ENCODE results near the gene PPOX.
A peak's percentile ranks its signal among the peaks of the same experiment; 100 is the strongest.

The PPOX gene

DNA sequence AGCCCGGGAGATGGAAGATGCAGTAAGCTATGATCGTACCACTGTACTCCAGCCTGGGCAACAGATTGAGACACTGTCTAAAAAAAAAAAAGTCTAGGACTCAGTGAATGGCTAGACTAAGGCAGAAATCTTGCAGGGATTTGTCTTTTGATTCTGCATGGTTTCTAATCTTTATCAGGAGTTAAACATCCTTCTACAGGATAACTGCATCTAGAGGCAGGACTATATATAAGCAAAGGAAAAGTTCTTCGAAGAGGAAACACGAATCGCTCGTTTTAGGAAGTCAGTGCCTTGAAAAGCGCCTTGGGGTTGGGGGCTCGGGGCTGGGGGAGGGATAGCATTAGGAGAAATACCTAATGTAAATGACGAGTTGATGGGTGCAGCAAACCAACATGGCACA, 13.1 kb upstream of the PPOX start:
- no peak for DNase-seq (ENCODE audit: low read depth in 3 of 3)

DNA sequence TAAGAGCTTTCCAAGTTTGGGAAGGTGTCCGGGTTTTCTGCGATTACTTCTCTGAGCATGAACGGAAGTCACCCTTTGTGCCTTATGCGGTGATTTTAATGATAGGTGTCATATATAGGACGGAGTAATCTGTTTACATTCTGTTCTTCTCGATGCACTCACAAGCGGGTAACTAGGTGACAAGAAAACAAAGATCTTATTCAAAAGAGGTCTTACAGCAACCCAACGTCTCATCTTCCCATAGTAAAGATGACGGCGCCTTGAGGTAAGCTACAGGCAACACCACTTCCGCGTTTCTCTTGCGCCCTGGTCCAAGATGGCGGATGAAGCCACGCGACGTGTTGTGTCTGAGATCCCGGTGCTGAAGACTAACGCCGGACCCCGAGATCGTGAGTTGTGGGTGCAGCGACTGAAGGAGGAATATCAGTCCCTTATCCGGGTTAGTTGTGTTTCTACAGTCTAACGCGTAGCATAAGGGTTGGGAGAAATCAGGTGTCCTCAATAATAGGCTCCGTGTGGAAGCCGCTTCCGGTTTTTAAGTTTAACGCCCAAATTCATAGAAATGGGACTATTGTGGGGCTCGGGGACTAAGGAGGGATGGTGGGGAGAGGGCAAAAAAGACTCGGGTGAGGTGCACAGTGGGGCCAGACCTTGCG, 12.4 kb upstream of the PPOX start, which contains the start of gene UFC1:
Gene UFC1 (plus strand): TSS at position 297 of the 656 bp plus-strand sequence. CDS start 20 bp downstream, at position 317.
- peak; percentile 61 to 74 (median 66) for DNase-seq (ENCODE audit: low read depth in 3 of 3)

DNA sequence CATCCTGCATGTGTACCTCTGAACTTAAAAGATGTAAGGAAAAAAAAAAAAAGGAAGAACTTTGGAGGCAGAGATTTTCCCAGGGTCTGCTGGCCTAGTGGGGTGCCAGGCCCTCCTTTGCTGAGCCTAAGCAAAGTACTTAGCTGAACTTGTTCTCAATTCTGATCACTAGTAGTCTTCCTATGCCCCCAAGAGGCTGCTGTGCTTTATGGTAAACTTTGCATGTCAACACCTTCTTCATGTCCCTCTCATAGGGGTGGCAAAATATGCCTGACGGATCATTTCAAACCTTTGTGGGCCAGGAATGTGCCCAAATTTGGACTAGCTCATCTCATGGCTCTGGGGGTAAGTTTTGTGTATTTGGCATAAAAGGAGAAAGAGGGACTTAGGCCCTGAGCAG, 8.4 kb upstream of the PPOX start:
- no peak for DNase-seq (ENCODE audit: low read depth in 3 of 3)

DNA sequence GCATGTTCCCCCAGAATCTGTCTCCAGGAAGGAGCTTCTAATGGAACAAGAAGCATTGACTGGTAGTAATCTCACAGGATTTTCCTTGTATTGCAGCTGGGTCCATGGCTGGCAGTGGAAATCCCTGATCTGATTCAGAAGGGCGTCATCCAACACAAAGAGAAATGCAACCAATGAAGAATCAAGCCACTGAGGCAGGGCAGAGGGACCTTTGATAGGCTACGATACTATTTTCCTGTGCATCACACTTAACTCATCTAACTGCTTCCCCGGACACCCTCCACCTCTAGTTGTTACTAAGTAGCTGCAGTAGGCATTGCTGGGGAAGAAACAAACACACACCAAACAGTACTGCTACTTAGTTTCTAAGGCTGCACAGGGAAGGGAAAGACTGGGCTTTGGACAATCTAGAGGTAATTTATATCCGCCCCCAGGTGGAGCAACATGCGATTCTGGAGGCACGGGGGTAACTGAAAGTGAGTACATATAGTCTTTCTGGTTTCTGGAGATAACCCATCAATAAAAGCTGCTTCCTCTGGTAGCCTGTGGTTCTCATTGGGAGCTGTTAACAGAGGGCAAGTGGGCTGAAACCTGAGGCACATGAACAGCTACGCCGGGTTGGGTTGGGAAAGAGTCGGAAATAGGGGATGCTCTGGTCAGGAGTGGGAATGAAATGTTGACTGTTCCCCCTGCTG, 7.8 kb upstream of the PPOX start:
- DNase-seq (ENCODE audit: low read depth in 3 of 3), result no peak

DNA sequence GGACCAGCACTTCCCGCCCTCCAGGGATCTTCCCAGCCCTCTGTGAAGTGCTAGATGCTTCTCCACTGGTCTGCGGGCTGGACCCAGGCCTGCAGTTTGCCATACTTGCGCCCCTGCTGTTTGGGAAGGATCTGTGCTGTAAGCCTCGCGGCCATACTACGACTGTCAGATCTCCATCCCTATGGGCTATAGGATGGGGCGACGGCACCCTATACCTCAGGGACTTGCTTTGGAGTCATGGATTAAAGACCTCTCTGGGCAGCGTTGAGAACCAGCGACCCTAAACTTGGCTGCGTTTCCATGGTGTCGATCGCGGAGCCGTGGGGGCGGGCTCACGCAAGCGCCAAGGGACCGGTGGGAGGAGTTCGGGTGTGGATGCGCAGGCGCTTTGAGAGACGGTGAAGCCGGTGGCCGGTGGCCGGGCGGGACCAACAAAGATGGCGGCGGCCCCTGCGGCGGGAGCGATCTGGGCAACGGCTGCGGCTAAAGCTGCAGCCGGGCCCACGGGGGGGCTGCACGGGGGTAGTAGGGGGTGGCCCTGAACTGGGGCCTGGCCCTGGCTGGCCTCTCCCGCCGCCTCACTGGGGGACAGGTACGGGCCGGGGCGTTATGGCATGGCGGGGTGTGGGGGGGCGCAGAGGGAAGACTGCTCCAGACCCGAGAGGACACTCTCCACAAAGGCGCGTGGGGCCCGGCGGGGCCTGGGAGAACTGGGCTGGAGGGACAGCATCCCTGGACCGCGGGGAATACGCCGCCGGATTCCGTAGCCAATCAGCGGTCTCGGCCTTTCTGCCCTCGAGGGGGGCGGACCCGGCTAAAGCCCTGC, 6.9 kb upstream of the PPOX start, which contains the start of gene USP21:
Gene USP21 (plus strand): TSS at position 414 of the 826 bp plus-strand sequence. CDS start 1,141 bp downstream, outside the sequence.
- DNase-seq (ENCODE audit: low read depth in 3 of 3), result peak; percentile 79 to 88 (median 80)

DNA sequence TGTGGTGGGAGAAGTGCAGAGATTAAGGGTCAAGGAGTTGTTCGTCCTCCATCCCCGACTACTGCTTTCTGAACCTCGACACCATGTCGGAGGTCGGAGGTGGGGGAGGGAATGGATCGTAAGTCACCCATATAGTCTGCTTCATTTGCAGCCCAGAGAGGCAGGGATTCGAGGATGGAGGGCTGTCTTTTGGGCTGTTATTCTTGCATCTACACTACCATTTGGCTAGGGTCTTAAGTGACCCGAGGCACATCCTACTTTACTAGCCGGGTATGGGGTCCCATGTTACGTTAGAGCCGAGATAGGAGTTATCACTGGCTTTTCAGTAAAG, 6.3 kb upstream of the PPOX start:
- no peak for DNase-seq (ENCODE audit: low read depth in 3 of 3)

DNA sequence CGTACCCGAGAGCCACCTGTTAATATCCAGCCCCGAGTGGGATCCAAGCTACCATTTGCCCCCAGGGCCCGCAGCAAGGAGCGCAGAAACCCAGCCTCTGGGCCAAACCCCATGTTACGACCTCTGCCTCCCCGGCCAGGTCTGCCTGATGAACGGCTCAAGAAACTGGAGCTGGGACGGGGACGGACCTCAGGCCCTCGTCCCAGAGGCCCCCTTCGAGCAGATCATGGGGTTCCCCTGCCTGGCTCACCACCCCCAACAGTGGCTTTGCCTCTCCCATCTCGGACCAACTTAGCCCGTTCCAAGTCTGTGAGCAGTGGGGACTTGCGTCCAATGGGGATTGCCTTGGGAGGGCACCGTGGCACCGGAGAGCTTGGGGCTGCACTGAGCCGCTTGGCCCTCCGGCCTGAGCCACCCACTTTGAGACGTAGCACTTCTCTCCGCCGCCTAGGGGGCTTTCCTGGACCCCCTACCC, 5.5 kb upstream of the PPOX start:
- no peak for DNase-seq (ENCODE audit: low read depth in 3 of 3)

DNA sequence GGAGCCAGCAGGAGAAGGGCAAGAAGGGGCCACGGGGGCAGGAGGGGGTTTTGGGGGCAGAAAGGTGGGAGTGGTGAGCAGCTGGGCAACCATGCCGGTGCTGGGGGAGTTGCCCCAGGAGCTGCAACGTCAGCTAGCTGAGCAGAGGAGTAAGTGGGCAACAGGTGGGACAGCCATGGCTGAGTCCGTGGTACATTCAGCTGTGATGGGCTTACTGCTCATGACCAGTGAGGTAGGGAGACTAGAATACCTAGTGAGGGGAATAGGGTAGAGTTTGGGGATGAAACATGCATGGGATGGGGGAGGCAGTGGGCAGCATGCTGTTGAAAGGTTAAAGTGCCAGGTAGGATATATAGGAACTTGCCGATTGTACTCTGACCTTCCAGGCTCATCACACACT, 4.6 kb upstream of the PPOX start:
- no peak for DNase-seq (ENCODE audit: low read depth in 3 of 3)

DNA sequence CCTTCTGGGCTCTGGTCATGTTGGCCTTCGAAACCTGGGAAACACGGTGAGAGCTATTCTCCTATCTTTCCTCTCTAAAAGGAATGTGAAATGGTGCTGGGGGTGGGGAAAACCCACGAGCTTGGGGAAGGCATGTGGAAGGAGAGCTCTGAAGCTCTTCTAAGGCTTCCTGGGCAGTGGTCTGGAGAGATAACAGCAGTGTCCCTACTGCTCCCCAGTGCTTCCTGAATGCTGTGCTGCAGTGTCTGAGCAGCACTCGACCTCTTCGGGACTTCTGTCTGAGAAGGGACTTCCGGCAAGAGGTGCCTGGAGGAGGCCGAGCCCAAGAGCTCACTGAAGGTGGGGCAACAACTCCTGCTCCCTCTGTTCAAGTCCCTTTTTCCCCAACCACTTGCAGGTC, 4.2 kb upstream of the PPOX start:
- DNase-seq (ENCODE audit: low read depth in 3 of 3), result no peak

DNA sequence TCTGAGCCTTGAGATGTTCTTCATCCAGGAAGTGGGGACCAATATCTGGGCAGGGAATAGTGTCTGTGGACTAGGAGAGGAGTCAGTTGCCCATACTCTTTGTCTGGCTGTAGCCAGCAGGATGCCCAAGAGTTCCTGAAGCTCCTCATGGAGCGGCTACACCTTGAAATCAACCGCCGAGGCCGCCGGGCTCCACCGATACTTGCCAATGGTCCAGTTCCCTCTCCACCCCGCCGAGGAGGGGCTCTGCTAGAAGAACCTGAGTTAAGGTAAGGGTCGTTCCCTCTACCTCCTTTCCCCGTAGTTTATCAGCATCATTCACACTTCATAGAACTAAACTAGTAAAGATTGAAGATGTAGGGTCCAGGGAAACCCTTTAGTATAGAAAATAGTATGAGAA, 3.4 kb upstream of the PPOX start:
- no peak for DNase-seq (ENCODE audit: low read depth in 3 of 3)

DNA sequence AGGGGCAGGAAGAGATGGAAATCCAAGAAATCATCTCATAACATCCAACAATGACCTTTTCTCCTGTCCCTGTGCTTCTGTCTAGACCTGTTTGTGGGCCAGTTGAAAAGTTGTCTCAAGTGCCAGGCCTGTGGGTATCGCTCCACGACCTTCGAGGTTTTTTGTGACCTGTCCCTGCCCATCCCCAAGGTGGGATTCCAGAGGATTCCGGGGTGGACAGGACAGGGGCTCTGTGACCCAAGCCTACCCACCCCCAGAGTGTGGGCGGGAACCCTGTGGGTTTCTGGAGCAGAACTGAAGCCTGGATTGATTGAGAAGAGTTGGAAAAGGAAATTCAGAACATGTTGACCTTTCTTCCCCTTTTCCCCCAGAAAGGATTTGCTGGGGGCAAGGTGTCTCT, 2.4 kb upstream of the PPOX start:
- DNase-seq (ENCODE audit: low read depth in 3 of 3), result no peak

DNA sequence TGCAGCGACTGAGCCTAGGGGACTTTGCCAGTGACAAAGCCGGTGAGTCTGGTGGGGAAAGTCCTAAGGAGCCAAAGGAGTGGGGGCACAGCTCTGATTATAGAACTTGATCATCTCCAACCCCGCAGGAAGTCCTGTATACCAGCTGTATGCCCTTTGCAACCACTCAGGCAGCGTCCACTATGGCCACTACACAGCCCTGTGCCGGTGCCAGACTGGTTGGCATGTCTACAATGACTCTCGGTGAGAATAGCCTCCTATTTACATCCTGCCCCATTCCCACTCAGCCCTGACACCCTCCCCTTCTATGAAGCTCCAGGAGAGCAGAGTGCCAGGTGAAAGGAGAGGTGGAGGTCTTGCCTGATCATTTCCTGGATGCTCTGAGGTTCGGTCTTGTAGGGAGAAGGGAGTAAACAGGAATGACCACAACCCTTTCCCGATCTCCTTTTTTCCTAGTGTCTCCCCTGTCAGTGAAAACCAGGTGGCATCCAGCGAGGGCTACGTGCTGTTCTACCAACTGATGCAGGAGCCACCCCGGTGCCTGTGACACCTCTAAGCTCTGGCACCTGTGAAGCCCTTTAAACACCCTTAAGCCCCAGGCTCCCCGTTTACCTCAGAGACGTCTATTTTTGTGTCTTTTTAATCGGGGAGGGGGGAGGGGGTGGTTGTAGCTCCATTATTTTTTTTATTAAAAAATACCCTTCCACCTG, 1.2 kb upstream of the PPOX start:
- DNase-seq (ENCODE audit: low read depth in 3 of 3), result no peak

DNA sequence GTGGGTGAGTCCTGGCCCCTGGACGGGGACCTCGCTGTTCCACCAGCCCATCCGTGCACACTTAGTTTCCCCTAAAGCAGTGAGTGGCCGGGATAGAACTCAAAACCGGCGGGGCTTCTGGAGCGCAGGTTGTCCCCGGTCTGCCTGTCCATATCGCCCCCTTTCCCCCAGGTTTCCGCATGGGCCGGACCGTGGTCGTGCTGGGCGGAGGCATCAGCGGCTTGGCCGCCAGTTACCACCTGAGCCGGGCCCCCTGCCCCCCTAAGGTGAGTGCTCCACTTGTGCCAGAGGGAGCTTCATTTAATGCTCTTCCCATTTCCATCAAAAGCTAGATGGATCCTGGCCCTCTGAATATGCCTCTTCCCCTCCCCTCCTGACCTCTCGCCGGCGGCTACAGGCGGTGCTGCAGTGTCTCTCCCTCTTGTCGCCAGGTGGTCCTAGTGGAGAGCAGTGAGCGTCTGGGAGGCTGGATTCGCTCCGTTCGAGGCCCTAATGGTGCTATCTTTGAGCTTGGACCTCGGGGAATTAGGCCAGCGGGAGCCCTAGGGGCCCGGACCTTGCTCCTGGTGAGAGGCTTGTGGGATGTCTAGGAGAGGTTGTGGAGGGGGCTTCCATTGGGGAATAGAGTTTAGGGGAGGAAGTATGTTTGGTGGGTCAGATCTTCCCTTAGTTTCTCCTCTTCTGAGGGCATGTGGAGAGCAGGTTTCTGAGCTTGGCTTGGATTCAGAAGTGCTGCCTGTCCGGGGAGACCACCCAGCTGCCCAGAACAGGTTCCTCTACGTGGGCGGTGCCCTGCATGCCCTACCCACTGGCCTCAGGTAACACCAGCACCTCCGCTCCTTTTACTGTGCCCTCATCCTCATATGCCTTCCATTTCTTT, 683 bp downstream of the PPOX start:
- no peak for DNase-seq (ENCODE audit: low read depth in 3 of 3)

DNA sequence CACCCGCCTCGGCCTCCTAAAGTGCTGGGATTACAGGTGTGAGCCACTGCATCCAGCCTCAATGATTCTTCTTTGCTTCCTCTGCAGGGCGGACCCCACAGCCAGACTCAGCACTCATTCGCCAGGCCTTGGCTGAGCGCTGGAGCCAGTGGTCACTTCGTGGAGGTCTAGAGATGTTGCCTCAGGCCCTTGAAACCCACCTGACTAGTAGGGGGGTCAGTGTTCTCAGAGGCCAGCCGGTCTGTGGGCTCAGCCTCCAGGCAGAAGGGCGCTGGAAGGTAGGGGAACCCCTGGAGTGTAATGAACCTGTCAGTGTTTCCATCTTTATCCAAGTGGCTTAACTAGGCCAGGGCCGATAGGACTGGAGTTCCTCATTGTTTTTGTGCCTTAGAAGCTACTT, 2.7 kb downstream of the PPOX start:
- DNase-seq (ENCODE audit: low read depth in 3 of 3), result no peak

DNA sequence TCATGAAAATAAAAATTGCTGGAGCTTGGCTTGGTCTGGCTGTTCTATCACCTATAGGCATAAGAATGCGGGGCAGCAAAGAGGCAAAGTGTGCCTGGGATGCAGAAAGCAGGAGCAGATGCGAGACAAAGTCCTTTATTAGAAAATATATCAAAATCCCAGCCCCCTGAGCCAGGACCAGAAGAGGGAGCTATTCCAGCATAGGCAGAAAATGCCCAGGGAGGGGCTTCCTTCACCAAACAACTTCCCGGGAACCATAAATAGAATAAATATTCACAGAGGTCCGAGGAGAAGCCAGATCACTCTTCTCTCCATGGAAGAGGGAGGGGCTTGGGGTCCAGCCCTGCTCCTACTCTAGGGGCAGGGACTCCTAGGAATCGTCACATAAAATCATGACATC, 5.0 kb downstream of the PPOX start:
- no peak for DNase-seq (ENCODE audit: low read depth in 3 of 3)

DNA sequence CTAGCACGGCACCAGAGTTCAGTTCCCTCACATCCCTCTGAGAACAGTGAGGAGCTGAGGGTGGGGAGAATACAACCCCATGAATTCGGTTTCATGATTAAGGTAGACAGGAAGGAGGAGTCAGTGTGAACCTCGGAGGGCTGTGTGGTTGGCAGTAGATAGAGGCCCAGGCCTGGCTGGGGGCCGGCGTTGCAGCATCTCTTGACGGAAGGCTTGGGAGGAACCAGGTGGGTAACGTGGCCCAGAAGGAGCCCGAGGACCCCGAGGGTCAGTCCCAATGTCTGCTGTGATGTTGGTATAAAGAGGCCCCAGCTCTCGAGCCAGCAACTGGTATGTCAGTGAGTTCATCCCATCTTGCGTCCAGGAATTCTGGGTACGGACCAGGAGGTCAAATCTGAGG, 5.5 kb downstream of the PPOX start:
- DNase-seq (ENCODE audit: low read depth in 3 of 3), result no peak

DNA sequence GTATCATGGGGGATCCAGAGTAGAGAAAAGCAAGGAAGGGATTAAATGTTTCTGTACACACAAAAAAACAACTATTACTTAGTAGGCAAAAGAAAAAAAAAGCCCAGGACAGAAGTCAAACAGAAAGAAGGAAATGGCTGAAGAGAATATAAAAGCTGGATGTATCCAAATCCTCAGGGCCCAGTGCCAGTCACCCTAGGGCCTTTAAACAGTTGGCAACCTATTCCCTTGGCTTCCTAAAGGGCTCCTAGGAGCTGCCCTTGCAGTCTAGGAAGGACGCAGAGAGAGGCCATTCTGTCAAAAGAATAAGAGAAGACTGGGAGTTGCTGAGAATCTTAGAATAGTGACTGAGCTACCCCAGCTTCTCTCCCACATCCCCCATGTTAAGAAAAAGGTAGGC, 6.1 kb downstream of the PPOX start:
- no peak for DNase-seq (ENCODE audit: low read depth in 3 of 3)

DNA sequence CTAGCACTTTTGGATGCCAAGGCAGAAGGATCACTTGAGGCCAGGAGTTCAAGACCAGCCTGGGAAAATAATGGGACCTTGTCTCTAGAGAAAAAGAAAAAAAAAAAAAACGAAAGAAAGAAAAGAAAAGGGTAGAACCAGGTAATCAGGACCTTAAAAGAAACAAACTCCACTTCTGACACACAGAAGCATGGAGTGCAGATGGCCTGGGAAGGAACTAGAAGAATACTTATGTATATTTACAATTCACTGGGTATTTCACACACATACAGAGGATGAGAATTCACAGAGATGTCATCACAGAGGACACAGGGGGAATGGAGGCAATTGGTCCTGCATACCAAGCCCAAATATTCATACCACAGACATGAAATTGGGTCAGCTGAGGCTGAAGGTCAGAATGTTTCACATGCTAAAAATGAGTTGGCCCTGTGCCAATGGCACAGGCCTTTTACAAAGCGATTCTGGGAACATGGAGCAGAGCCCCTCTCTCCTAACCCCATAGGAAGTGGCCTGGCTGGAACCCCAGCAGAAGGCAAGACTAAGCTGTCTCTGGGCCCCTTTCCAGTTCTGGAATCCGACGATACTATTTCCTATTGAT, 6.7 kb downstream of the PPOX start:
- DNase-seq (ENCODE audit: low read depth in 3 of 3), result no peak

DNA sequence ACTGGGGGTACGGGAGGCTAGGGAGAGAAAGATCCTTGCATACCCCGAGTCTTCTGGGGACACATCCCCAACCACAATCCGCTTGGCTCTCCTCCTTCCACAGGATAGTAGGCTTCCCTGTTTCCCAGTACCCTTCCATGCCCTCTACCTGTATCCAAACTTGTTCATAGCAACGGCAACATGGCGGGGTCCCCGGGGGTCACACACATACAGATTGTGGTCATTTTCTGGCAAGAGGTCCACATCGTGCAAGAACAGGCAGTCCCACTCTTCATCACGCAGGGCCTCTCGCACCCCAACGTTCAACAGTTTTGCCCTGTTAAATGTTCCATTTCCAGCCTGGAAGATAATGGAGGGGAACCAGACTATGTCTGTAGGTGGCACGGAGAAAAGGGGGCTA, 7.5 kb downstream of the PPOX start:
- no peak for DNase-seq (ENCODE audit: low read depth in 3 of 3)

DNA sequence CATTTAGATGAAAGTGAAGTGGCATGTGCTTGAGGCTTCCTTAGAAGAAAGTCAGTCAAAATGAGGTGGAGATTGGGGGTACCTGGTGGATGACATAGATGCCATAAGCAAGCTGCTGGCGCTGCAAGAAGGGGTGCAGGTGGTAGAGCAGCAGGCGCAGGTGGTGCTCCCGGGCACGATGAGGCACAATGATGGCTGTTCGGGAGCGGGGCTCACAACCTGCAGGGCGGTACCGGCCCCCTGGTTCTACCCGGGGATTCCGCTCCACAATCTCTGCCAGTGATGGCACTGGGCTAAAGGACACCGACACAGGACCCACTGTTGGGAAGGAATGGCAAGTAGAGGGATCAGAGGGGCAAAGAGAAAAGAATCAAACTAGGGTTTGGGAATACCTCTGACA, 8.7 kb downstream of the PPOX start:
- no peak for DNase-seq (ENCODE audit: low read depth in 3 of 3)

Measured in stimulated activated CD4-positive, alpha-beta T cell treated with anti-CD3 and anti-CD28 coated beads, TNF-alpha, amount 100 ng/mL, for 48 hours (primary cell).